HG02763 (cell line): Measurements from ENCODE around the gene USP21.

Source experiments
- ATAC-seq: cut with Tn5 transposase; IDR thresholded peaks from one replicate; pipeline ENCODE4 v1.9.1; 2021; ENCODE audit warnings: mild to moderate bottlenecking, moderate library complexity; ENCODE audit not compliant: unreplicated experiment

Gene USP21

DNA sequence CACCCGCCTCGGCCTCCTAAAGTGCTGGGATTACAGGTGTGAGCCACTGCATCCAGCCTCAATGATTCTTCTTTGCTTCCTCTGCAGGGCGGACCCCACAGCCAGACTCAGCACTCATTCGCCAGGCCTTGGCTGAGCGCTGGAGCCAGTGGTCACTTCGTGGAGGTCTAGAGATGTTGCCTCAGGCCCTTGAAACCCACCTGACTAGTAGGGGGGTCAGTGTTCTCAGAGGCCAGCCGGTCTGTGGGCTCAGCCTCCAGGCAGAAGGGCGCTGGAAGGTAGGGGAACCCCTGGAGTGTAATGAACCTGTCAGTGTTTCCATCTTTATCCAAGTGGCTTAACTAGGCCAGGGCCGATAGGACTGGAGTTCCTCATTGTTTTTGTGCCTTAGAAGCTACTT, 9.6 kb downstream of the USP21 start:
- ATAC-seq: no peak

DNA sequence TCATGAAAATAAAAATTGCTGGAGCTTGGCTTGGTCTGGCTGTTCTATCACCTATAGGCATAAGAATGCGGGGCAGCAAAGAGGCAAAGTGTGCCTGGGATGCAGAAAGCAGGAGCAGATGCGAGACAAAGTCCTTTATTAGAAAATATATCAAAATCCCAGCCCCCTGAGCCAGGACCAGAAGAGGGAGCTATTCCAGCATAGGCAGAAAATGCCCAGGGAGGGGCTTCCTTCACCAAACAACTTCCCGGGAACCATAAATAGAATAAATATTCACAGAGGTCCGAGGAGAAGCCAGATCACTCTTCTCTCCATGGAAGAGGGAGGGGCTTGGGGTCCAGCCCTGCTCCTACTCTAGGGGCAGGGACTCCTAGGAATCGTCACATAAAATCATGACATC, 11.9 kb downstream of the USP21 start:
- no peak for ATAC-seq

DNA sequence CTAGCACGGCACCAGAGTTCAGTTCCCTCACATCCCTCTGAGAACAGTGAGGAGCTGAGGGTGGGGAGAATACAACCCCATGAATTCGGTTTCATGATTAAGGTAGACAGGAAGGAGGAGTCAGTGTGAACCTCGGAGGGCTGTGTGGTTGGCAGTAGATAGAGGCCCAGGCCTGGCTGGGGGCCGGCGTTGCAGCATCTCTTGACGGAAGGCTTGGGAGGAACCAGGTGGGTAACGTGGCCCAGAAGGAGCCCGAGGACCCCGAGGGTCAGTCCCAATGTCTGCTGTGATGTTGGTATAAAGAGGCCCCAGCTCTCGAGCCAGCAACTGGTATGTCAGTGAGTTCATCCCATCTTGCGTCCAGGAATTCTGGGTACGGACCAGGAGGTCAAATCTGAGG, 12.4 kb downstream of the USP21 start:
- no peak for ATAC-seq

DNA sequence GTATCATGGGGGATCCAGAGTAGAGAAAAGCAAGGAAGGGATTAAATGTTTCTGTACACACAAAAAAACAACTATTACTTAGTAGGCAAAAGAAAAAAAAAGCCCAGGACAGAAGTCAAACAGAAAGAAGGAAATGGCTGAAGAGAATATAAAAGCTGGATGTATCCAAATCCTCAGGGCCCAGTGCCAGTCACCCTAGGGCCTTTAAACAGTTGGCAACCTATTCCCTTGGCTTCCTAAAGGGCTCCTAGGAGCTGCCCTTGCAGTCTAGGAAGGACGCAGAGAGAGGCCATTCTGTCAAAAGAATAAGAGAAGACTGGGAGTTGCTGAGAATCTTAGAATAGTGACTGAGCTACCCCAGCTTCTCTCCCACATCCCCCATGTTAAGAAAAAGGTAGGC, 13.0 kb downstream of the USP21 start:
- no peak for ATAC-seq

DNA sequence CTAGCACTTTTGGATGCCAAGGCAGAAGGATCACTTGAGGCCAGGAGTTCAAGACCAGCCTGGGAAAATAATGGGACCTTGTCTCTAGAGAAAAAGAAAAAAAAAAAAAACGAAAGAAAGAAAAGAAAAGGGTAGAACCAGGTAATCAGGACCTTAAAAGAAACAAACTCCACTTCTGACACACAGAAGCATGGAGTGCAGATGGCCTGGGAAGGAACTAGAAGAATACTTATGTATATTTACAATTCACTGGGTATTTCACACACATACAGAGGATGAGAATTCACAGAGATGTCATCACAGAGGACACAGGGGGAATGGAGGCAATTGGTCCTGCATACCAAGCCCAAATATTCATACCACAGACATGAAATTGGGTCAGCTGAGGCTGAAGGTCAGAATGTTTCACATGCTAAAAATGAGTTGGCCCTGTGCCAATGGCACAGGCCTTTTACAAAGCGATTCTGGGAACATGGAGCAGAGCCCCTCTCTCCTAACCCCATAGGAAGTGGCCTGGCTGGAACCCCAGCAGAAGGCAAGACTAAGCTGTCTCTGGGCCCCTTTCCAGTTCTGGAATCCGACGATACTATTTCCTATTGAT, 13.6 kb downstream of the USP21 start:
- ATAC-seq: no peak

DNA sequence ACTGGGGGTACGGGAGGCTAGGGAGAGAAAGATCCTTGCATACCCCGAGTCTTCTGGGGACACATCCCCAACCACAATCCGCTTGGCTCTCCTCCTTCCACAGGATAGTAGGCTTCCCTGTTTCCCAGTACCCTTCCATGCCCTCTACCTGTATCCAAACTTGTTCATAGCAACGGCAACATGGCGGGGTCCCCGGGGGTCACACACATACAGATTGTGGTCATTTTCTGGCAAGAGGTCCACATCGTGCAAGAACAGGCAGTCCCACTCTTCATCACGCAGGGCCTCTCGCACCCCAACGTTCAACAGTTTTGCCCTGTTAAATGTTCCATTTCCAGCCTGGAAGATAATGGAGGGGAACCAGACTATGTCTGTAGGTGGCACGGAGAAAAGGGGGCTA, 14.4 kb downstream of the USP21 start:
- no peak for ATAC-seq

DNA sequence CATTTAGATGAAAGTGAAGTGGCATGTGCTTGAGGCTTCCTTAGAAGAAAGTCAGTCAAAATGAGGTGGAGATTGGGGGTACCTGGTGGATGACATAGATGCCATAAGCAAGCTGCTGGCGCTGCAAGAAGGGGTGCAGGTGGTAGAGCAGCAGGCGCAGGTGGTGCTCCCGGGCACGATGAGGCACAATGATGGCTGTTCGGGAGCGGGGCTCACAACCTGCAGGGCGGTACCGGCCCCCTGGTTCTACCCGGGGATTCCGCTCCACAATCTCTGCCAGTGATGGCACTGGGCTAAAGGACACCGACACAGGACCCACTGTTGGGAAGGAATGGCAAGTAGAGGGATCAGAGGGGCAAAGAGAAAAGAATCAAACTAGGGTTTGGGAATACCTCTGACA, 15.6 kb downstream of the USP21 start:
- ATAC-seq: no peak

DNA sequence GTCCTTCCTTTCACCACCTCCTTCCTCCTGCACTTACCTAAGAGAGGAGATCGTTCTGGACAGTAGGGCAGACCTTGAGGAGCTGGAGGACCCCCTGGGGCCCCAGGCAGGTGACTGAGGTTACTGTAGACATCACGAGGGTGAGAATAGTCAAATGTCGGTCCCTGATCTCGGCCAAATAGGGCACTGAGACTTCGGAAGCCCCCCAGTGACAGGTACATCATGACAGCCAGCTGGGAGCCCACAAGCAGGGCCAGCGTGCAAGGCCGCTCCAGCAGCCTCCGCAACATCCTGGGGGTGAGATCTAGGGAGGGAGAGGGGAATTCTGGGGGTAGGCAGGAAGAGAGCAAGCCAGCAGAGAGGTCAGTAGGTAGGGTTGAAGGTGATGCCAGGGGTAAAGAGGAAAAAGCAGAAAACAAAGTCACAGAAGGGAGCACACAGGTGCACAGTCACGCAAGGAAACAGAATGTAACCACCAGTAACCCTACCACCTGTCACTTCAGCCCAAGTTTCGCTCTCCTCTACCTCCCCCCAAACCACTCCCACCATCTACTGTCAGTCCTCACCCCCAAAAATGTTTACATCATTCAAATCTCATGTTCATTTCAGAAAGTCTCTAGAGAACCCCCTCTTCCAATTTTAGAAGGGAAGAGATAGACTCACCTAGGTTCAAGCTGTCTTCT, 16.6 kb downstream of the USP21 start:
- ATAC-seq: no peak

DNA sequence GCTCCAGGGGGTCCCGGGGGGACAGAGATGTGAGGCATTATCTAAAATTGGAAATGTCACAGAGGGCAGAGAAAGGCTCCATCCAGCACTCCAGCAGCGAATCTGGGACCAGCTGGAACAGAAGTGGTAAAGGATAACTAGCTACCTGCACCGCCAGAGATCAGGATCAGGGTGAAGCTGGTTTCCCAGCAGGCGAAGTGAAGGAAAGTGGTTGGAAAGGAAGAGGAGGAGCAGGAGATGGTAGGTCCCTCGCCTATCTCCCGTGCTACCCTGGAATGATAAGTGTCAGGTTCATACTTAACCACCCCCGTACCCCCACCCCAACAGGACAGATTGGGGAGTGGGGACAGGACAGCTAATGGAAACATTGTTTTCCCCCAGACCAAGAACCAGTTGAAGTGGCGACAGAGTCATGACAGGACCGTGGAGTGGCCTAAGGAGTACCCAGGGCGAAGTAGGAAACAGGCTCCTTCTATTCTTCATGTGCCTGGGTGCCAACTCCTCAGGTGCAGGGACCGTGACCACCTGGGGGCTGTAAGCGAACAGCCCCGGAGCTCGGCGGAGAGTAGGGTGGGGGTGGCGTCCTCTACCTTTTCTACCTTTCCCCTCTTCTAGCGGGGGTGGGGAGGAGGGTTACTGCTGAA, 17.3 kb downstream of the USP21 start:
- ATAC-seq: no peak

DNA sequence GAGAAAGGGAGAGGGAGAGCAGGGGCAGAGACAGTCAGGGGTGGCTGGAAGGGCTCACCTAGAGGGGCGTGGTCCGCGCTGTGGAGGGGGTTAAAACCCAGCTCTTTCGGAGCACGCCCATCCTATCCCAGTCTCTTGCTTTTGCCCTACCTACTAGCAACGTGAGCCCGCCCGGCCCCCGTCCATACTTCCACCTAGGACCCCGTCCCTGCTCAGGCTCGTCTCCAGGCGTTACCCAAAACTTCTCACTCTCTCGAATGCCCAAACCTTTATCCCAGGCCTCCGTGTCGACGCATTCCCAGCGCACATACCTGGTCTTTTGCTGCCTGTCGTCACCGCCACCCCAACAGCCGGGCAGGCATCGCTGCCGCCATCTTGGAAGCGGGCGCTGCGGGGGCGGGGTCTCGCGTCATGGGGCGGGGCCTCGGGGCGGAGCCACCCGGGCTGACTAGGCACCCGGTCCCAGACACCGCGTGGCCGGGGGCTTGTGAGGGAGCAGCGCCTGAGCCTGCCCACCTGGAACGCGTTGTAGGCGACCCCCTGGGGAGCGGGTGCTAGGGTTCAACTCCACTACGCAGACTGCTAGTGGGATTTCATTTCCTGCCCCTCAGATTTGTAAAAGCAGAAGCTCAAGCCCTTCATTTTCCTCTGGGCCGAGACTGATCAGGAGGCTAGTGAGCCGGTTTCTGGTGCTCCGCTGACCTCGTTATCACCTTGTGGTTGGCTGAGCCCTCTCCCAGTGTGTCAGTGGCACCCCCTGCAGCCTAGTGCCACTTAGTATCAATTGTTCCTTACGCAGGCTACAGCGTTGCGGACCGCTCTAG, 18.0 kb downstream of the USP21 start, which contains the start of gene B4GALT3:
TSS of gene B4GALT3 (minus strand) at position 396 of the 824 bp plus-strand sequence. CDS start 1,447 bp downstream, outside the sequence.
- ATAC-seq: peak; percentile 74

DNA sequence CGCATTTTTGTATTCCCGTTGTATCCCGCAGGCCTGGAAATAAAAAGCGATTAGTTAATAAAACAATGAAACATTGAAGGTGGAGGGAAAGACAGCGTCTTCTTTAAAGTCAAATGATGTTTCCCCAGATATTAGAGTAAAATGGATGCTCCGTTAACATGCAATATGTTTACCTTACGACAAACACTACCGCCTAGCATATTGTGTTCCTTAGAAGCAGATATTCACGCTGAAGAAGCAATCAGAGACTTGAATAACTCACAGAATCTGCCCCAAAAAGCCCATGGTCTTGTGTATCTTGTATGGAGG, 18.6 kb downstream of the USP21 start:
- ATAC-seq: no peak

DNA sequence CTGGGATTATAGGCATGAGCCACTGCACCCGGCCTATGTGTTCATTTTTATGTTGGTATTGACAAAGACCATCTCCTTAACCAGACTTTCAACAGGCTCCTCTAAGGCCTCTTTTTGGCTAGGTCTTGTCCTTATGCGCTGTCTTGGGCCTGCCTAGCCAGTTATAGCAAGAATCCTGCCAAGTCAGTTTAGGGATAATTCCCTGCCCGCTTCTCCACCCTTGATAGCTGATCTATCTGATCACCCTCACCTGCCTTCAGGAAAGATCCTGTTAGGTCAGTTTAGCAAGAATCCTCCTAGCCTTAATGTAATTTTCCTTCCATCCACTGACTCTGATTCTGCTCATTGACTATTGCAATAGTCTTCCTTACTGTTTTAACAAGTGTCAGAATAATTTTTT, 20.4 kb downstream of the USP21 start:
- no peak for ATAC-seq

DNA sequence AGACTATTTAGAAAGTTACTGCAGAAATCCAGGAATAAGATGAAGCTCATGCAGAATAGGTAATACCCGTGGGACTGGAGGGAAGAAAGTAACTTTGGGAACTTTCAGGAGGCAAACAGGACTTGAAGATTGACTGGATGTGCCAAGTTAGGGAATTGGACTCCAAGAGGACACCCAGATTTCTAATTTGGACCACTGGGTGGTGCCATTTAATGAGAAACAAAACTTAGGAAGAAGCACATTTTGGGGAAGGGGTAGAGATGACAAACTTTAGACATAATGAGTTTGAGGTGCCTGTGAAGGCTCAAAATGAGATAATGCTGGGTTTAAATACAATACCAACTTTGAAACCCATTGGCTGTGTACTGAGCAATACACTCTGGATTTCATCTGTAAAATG, 21.3 kb downstream of the USP21 start:
- ATAC-seq: no peak

DNA sequence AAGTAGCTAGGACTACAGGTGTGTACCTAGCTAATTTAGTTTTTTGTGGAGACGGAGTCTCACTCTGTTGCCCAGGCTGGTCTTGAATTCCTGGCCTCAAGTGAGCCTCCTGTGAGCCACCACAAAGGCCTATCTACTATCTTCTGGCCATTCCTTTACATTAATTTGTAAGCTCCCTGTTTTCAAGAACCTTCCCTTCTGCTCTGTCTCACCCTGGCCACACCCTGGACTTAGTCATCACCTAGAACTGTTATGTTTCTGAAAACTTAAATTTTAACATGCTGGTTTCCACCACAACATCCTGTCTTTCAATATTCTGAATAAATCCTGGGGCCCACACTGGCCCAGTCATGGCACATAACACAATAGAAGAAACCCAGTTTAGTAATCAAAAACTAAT, 22.9 kb downstream of the USP21 start:
- peak; percentile 33 for ATAC-seq

DNA sequence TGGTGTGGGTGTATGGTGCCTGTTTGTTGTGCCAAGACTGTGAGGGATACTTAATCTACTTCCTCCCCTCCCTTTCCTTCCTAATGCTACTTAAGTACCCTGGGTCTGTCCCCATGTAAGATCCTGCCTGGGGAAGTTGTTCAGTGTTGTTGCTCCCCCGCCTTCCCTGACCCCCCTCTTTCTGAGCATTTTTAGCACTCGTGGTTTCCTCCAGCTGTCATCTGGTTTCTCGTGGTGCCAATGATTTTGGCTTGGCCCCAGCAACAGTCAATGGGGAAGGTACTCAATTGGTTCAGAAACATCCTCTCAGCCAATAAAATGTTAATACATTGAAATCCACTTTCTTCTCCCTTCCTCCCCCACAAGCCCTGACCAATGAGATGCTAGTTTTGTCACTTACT, 26.0 kb downstream of the USP21 start:
- peak; percentile 66 for ATAC-seq

DNA sequence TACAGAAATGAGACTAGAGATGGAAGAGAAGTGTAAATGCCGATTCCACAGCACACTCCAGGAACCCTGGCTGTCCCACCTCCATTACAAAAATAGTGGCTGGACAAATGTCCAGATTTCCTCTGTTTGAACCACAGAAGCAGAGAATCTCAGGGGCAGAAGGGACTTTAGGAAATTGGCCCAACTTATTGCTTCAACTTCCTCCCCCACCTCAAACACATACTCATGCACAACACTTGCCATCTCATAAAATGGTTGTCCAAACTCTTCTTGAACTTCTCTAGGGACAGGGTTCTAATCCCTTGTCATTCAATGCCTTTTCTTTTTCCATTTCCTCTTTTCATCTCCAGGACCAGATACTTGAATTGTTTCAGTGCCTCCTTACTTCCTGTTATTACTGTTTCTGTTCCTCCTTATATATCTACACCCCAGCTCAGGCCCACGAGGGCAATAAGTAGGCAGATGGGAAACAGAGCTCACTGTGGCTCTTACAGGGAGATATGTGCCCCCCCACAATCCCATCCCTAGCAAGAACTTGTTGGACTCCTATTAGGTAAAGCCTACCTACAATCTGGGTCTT, 26.5 kb downstream of the USP21 start:
- peak; percentile 6 for ATAC-seq

DNA sequence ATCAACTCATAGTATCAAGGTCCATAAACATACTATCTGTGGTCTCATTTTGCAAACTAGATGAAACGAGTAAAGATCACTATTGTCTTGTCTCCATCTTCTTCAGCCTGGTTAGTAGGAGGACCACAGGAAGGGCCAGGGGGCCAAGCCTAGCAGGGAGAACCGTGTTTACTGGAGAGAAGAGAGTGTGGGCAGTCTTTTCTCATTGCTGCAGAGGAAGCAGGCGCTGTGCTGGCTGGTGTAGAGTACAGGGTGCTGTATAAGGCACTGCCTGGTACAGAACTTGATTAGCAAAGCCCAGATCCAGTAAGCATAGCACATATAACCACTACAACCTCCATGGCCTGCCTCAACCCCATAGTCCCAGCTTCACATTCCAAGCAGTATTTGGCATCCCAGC, 28.0 kb downstream of the USP21 start:
- ATAC-seq: no peak

DNA sequence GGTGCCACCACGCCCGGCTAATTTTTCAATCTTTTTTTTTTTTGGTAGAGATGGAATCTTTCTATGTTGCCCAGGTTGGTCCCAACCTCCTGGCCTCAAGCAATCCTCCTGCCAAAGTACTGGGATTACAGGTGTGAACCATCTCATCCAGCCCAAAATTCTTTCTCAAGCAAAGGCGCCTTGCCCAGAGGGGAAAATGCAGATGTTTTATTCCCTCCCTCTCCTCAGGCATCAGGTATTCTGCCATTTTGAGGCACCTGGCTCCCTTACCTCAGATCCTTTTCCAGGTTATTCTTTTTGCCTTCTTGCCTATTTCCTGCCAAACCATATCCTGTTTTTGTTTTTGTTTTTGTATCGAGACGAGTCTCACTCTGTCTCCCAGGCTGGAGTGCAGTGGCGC, 29.1 kb downstream of the USP21 start:
- no peak for ATAC-seq

DNA sequence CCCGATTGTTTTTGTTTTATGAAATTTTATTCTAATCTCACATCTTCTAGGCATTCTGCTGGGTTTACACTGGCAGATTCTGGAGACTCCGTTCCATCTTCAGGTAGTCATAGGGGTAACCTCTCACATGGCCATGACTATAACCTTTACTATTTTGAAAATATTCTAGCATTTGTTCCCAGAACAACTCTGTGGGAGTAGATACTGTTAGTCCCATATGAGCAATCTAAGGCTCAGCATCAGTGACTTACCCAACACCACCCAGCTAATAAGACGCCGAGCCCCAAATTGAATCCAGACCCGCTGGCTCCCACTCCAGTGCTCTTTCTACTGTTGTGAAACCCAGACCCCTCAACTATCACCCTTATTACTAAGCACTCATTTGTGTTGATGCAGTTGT, 29.7 kb downstream of the USP21 start:
- ATAC-seq: no peak

DNA sequence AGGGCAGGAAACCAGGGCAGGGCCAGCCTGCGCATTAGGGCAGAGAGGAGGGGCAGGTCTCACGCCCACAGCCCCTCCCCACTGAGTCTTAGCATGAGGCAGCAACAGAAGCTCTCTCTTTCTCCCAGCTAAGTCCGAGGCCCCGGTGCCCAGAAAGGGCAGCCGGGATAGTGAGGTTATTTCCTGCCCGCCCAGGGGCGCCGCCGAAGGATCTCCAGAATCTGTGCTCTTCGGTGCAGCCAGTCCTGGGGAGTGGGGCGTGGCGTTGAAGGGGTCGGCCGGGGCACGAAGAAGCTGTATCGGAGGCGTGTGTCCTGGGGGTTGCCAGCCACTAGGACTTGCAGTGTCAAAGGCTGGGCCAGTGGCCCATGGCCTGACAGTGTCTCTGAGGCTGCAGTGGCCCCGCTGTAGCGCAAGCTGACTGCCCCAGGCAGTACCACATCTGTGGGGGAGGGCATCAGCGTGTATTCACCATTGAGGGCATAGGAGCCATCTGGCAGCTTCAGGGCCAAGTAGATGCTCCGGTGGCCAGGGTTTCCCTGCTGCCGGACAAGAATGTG, 31.7 kb downstream of the USP21 start:
- ATAC-seq: no peak

DNA sequence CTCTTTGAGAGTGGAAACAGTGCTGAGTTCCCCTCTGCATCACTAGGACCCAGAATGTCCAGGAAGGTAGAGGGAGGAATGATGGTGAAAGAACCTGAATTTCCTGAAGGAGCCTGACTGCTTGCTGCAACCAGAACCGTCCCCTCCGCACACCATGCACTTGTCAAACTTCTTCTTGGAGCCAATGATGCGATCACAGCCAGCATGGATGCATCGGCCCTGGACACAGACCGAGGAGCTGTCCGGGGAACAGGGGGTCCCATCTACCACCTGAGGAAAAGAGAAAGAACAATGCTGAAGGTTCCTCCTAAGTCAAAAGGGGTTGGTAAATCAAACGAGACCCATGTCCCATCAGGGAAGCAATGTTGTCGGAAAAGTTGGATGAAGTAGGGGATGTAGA, 32.7 kb downstream of the USP21 start:
- ATAC-seq: no peak
